Esophagus squamous epithelium (tissue), 5 donors: Measurements from ENCODE around the gene TBC1D14. TPM values are rescaled to one million over a fixed set of nuclear protein-coding genes. Genes with fewer than 3 reads are reported as not detected.

Source experiments
- DNase-seq: peaks from one replicate; lab custom pipeline; 2025; lab: John Stamatoyannopoulos, UW
- H3K27ac ChIP-seq, 4 donors: fragments of 200-600 bp; sonication (generic); one replicate each; pipeline ENCODE4 v1.5.1; 2016 to 2019; ENCODE audit warnings: mild to moderate bottlenecking in 1 of 4
- H3K27me3 ChIP-seq, 4 donors: fragments of 200-600 bp; sonication (generic); 1 replicate in 3 of 4; 2 replicates in 1 of 4; pipeline versions ENCODE4 v1.5.1 to v1.6.0; 2017 to 2021; ENCODE audit warnings: antibody characterized with exemption in 1 of 4
- H3K36me3 ChIP-seq, 3 donors: fragments of 200-600 bp; sonication (generic); one replicate each; pipeline ENCODE4 v1.5.1; 2016 to 2019
- H3K4me1 ChIP-seq, 3 donors: fragments of 200-600 bp; sonication (generic); one replicate each; pipeline ENCODE4 v1.5.1; 2017 to 2019
- H3K4me3 ChIP-seq, 4 donors: fragments of 200-600 bp; sonication (generic); 1 replicate in 3 of 4; 2 replicates in 1 of 4; pipeline ENCODE4 v1.5.1; 2016 to 2019; ENCODE audit warnings: mild to moderate bottlenecking in 2 of 4, moderate library complexity in 1 of 4
- H3K9me3 ChIP-seq, 3 donors: fragments of 200-600 bp; sonication (generic); one replicate each; pipeline ENCODE4 v1.5.1; 2016 to 2019
- POLR2A ChIP-seq, 4 donors: fragments of 450-650 bp; IDR thresholded peaks; one replicate each; pipeline ENCODE4 v1.6.1; 2017; ENCODE audit warnings: antibody characterized with exemption in 4 of 4, mild to moderate bottlenecking in 4 of 4, moderate library complexity in 3 of 4
- WGBS, 2 donors: methylation state at CpG; one replicate each; pipeline ENCODE4 v1.1.5; 2018; 5-methylcytosine and 5-hydroxymethylcytosine counted together
- intact Hi-C: fragments of 100-400 bp; cut with DNase I; formaldehyde crosslinking; loops from one replicate; pipeline ENCODE4 v1.15.0; 2022
- total RNA-seq, 4 donors: library from RNA; depleted of rRNA; stranded (reverse); fragments of >200 nt; gene quantifications; one replicate each; pipeline ENCODE4 v1.1.0, GENCODE V29; 2016
- TF ChIP-seq, protein P1 (sequence below), 6 experiments: fragments of 450-650 bp in 4 of 6; fragments of 200-600 bp in 2 of 6; sonication (generic) in 2 of 6; IDR thresholded peaks; one replicate each; pipeline ENCODE4 v1.5.1; 2016 to 2019; ENCODE audit warnings: antibody characterized with exemption in 6 of 6, mild to moderate bottlenecking in 4 of 6, moderate library complexity in 4 of 6
- donor health status: DM: yes; HTN: yes; CAD: no.

The TBC1D14 gene
- total RNA-seq, 4 donors from 2014 or later = 28.2 to 50.4 (median 42.1) TPM

DNA sequence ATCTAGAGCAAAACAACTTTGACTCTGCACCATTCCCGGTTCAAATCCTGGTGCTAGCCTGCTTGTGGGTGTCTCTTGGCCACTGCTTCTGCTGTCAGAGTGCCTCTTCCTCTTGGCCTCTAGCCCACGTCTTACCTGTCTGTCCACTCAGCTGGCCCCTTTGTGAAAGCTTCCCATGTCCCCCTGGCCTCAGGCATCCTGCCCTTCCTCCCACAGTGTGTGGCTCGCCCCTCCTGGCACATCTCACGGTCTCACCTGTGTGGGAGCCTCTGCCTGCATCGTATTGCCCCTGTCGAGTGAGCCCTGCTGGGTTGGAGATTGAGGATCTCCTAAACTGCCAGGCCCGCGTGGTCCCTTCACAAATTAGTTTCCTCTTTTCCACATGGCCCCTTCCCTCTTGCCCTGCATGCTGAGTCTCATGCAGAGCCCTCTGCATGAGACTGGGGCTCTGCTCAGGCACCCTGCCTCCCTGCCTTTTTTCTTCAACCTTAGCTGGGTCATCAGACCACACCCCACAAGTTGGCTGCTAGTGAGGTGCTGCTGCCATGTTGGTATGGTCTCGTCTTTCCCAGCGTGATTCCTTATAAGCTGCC, 79.8 kb downstream of the TBC1D14 start:
- H3K27ac ChIP-seq = peak overlapping the region in 3 of 4 donors; percentile 40 to 97 (median 95)
- H3K4me1 ChIP-seq = peaks cover 53 to 94% (median 56%) of the 10 kb centered on the region in 3 donors
- WGBS, 2 donors = 57 to 73% methylated on average over 10 of the region's 10 CpGs
- DNase-seq = no peak
- intact Hi-C loops = loop anchor here (5.0 kb wide), 1 partner anchor 78 kb away; the partner anchor contains the start of gene GRPEL1
- H3K9me3 ChIP-seq = no peaks in the 10 kb centered on the region
- peaks cover 0 to 13% (median 0%) of the 10 kb centered on the region in 3 donors for H3K36me3 ChIP-seq
- no peaks in the 10 kb centered on the region for H3K27me3 ChIP-seq
- TF ChIP-seq, protein P1, sequence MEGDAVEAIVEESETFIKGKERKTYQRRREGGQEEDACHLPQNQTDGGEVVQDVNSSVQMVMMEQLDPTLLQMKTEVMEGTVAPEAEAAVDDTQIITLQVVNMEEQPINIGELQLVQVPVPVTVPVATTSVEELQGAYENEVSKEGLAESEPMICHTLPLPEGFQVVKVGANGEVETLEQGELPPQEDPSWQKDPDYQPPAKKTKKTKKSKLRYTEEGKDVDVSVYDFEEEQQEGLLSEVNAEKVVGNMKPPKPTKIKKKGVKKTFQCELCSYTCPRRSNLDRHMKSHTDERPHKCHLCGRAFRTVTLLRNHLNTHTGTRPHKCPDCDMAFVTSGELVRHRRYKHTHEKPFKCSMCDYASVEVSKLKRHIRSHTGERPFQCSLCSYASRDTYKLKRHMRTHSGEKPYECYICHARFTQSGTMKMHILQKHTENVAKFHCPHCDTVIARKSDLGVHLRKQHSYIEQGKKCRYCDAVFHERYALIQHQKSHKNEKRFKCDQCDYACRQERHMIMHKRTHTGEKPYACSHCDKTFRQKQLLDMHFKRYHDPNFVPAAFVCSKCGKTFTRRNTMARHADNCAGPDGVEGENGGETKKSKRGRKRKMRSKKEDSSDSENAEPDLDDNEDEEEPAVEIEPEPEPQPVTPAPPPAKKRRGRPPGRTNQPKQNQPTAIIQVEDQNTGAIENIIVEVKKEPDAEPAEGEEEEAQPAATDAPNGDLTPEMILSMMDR (IDR thresholded peaks at IDR 0.05) = no peak
- no peak for TF ChIP-seq POLR2A (IDR thresholded peaks at IDR 0.05)
- no peak overlapping the region for H3K4me3 ChIP-seq

DNA sequence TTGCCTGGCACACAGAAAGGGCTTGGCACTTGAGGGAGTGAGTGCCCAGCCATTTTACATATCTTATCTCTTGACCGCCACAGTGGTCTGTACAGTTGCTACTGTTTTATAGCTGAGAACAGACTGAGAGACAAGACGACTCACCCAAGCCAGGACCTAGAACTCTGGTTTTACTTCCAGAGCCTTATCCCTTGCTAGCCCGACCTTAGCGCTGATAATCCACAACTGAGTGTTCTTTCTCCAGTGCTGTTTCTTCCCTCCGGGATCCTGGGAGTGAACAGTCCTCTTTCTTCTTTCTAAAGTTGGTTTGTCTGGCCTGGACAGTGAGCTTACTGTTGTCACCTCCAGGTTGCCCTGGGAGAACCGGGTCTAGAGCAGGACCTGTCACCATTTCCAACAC, 81.0 kb downstream of the TBC1D14 start:
- 82 to 86% methylated on average over 6 of the region's 6 CpGs for WGBS, 2 donors
- H3K4me3 ChIP-seq = no peak overlapping the region
- intact Hi-C loops = no loop called here
- H3K27ac ChIP-seq = peak overlapping the region; percentile 78 to 97 (median 90)
- peaks cover 51 to 81% (median 53%) of the 10 kb centered on the region in 3 donors for H3K4me1 ChIP-seq
- DNase-seq = no peak
- TF ChIP-seq, protein P1 (IDR thresholded peaks at IDR 0.05) = no peak
- no peak for TF ChIP-seq POLR2A (IDR thresholded peaks at IDR 0.05)
- H3K27me3 ChIP-seq = no peaks in the 10 kb centered on the region
- H3K36me3 ChIP-seq = peaks cover 0 to 25% (median 0%) of the 10 kb centered on the region in 3 donors
- no peaks in the 10 kb centered on the region for H3K9me3 ChIP-seq

DNA sequence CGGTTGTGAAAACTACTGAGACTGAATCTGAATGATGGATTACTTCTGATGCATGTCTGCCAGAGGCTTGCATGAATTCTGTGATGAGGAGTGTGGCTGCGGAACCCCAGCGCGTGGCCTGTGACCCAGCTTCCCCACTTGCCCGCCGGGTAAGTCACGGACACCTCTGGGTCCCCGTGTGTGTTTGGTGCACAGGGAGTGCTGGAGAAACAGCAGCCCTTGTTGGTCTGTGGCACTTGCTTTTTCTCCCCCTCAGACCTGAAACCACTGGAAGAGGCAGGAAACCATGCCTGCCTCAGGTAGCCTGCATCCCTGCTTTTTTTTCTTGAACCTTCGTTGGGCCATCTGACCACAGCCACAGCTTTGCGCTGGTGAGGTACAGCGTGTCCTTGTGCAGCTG, 81.6 kb downstream of the TBC1D14 start:
- no peak for DNase-seq

GRCh38 chr4:6991771-6992557, 82.3 kb downstream of the TBC1D14 start:
- intact Hi-C loops = no loop called here
- Histone ChIP-seq H3K27me3 (no peaks in the 10 kb centered on the region), H3K36me3 (peaks cover 5 to 38% (median 7%) of the 10 kb centered on the region in 3 donors), H3K4me1 (peaks cover 47 to 71% (median 48%) of the 10 kb centered on the region in 3 donors), H3K9me3 (no peaks in the 10 kb centered on the region), H3K4me3 (peak overlapping the region in 3 of 4 donors; percentile 3 to 8 (median 4)), H3K27ac (peak overlapping the region; percentile 78 to 97 (median 90))
- DNase-seq = no peak
- no peak for TF ChIP-seq POLR2A (IDR thresholded peaks at IDR 0.05)
- TF ChIP-seq, protein P1 (IDR thresholded peaks at IDR 0.05) = no peak
- WGBS, 2 donors = 26 to 31% methylated on average over 5 to 15 of the region's 15 CpGs

More for the DNA sequence above, 81.6 kb downstream of the TBC1D14 start:
- Histone ChIP-seq H3K9me3 (no peaks in the 10 kb centered on the region), H3K27ac (peak overlapping the region; percentile 78 to 97 (median 90)), H3K4me1 (peaks cover 47 to 75% (median 49%) of the 10 kb centered on the region in 3 donors), H3K36me3 (peaks cover 0 to 31% (median under 1%) of the 10 kb centered on the region in 3 donors), H3K27me3 (no peaks in the 10 kb centered on the region), H3K4me3 (peak overlapping the region in 3 of 4 donors; percentile 3 to 8 (median 4))
- 27 to 48% methylated on average over 4 to 8 of the region's 11 CpGs for WGBS, 2 donors
- TF ChIP-seq, protein P1 (IDR thresholded peaks at IDR 0.05) = no peak
- intact Hi-C loops = no loop called here
